Esophagus muscularis mucosa (tissue), 4 donors: Measurements from ENCODE around the gene ATAD1. TPM values are rescaled to one million over a fixed set of nuclear protein-coding genes. Genes with fewer than 3 reads are reported as not detected.
"Not testable (repeated sequence)": the region's sequence is repeated elsewhere in the genome, so short reads cannot be mapped to it uniquely, and the experiment has no call there.

Source experiments
- DNase-seq: peaks from one replicate; pipeline ENCODE4 v3.0.0-alpha.2; 2017; ENCODE audit errors: extremely low spot score
- H3K27ac ChIP-seq, 4 donors: fragments of 200-600 bp; sonication (generic); replicated peaks in 1 of 4; 1 replicate in 3 of 4; 2 replicates in 1 of 4; pipeline ENCODE4 v1.5.1; 2016 to 2019; ENCODE audit warnings: mild to moderate bottlenecking in 1 of 4
- H3K27me3 ChIP-seq, 4 donors: fragments of 200-600 bp; sonication (generic); one replicate each; pipeline versions ENCODE4 v1.5.1 to v1.6.0; 2016 to 2019
- H3K36me3 ChIP-seq, 4 donors: fragments of 200-600 bp; sonication (generic); one replicate each; pipeline ENCODE4 v1.5.1; 2016 to 2019
- H3K4me1 ChIP-seq, 4 donors: fragments of 200-600 bp; sonication (generic); one replicate each; pipeline ENCODE4 v1.5.1; 2016 to 2019
- H3K4me3 ChIP-seq, 4 donors: fragments of 200-600 bp; sonication (generic); 1 replicate in 2 of 4; 2 replicates in 2 of 4; pipeline ENCODE4 v1.5.1; 2016 to 2019; ENCODE audit warnings: mild to moderate bottlenecking in 4 of 4, moderate library complexity in 1 of 4
- H3K9me3 ChIP-seq, 4 donors: fragments of 200-600 bp; sonication (generic); 1 replicate in 3 of 4; 2 replicates in 1 of 4; pipeline ENCODE4 v1.5.1; 2016 to 2019
- EP300 ChIP-seq: sonication (generic); formaldehyde crosslinking; IDR thresholded peaks from one replicate; pipeline ENCODE4 v1.6.1; 2017; ENCODE audit warnings: antibody characterized with exemption
- POLR2A ChIP-seq: fragments of 450-650 bp; IDR thresholded peaks from one replicate; pipeline ENCODE4 v1.6.1; 2017; ENCODE audit warnings: antibody characterized with exemption, moderate library complexity, mild to moderate bottlenecking, low read depth
- POLR2AphosphoS5 ChIP-seq, 2 donors: sonication (generic); formaldehyde crosslinking; IDR thresholded peaks; one replicate each; pipeline ENCODE4 v1.6.1; 2017; ENCODE audit warnings: antibody characterized with exemption in 2 of 2
- WGBS: methylation state at CpG from one replicate; pipeline ENCODE4 v1.1.5; 2018; 5-methylcytosine and 5-hydroxymethylcytosine counted together
- intact Hi-C: fragments of 100-400 bp; cut with DNase I; formaldehyde crosslinking; loops from one replicate; pipeline ENCODE4 v1.15.1; 2023
- total RNA-seq, 4 donors: library from RNA; depleted of rRNA; stranded (reverse); fragments of >200 nt; gene quantifications; one replicate each; pipeline versions ENCODE4 v1.1.0 to v1.2.1, GENCODE V29; 2016
- TF ChIP-seq, protein P1 (sequence below), 3 experiments: fragments of 200-600 bp in 2 of 3; fragments of 450-650 bp in 1 of 3; sonication (generic) in 2 of 3; IDR thresholded peaks; one replicate each; pipeline ENCODE4 v1.5.1; 2017 to 2019; ENCODE audit warnings: antibody characterized with exemption in 3 of 3, mild to moderate bottlenecking in 2 of 3, moderate library complexity in 1 of 3

Gene ATAD1
- total RNA-seq, 4 donors from 2014 or later, result 29.1 to 41.3 (median 36.1) TPM

DNA sequence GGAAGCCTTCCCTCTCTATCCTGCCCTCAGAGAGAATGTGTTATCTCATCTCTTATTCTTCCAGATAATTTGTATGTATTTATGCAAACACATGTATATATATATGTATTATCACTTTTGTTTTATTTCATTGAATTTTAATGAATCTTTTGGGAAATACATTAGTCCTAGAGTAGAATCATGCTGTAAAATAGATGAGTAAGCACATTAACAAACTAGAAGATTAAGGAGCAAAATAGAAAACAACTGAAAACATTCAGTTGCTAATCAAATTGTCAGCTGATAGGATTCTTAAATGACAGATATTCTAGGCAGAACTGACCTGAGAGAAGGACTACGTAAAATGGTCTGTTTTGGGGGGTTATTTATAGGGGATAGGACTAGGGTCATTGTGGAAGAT is 34.1 kb upstream of the ATAD1 start:
- Histone ChIP-seq H3K9me3 (no peaks in the 10 kb centered on the region), H3K27ac (no peak overlapping the region), H3K36me3 (no peaks in the 10 kb centered on the region), H3K27me3 (no peaks in the 10 kb centered on the region), H3K4me3 (no peak overlapping the region), H3K4me1 (peaks cover 0 to 8% (median 3%) of the 10 kb centered on the region in 4 donors)
- TF ChIP-seq POLR2AphosphoS5 (IDR thresholded peaks at IDR 0.05), result no peak
- TF ChIP-seq POLR2A, result no peak
- TF ChIP-seq, protein P1, sequence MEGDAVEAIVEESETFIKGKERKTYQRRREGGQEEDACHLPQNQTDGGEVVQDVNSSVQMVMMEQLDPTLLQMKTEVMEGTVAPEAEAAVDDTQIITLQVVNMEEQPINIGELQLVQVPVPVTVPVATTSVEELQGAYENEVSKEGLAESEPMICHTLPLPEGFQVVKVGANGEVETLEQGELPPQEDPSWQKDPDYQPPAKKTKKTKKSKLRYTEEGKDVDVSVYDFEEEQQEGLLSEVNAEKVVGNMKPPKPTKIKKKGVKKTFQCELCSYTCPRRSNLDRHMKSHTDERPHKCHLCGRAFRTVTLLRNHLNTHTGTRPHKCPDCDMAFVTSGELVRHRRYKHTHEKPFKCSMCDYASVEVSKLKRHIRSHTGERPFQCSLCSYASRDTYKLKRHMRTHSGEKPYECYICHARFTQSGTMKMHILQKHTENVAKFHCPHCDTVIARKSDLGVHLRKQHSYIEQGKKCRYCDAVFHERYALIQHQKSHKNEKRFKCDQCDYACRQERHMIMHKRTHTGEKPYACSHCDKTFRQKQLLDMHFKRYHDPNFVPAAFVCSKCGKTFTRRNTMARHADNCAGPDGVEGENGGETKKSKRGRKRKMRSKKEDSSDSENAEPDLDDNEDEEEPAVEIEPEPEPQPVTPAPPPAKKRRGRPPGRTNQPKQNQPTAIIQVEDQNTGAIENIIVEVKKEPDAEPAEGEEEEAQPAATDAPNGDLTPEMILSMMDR (IDR thresholded peaks at IDR 0.05), result no peak
- no peak for TF ChIP-seq EP300
- DNase-seq, result no peak
- 96% methylated on average over 1 of the region's 1 CpG for WGBS
- intact Hi-C loops, result loop anchor here (5.0 kb wide), 2 partner anchors 265 to 700 kb away; no protein-coding TSS in a partner anchor

- peaks cover 0 to 8% (median 3%) of the 10 kb centered on the region in 4 donors for H3K4me1 ChIP-seq
- H3K36me3 ChIP-seq, result no peaks in the 10 kb centered on the region
- H3K4me3 ChIP-seq, result no peak overlapping the region
- intact Hi-C loops, result loop anchor here (2.0 to 5.0 kb wide), 3 partner anchors 267 to 702 kb away; no protein-coding TSS in a partner anchor
- H3K9me3 ChIP-seq, result no peaks in the 10 kb centered on the region
- H3K27ac ChIP-seq, result no peak overlapping the region
- WGBS, result 15% methylated on average over 5 of the region's 5 CpGs
- H3K27me3 ChIP-seq, result no peaks in the 10 kb centered on the region
- TF ChIP-seq POLR2AphosphoS5 (IDR thresholded peaks at IDR 0.05) (no peak), EP300 (no peak), POLR2A (no peak)
- TF ChIP-seq, protein P1 (IDR thresholded peaks at IDR 0.05), result peak; percentile 69 to 83 (median 80)
- DNase-seq, result no peak
Measured at GRCh38 chr10:87850742-87851205, 32.7 kb upstream of the ATAD1 start.

DNA sequence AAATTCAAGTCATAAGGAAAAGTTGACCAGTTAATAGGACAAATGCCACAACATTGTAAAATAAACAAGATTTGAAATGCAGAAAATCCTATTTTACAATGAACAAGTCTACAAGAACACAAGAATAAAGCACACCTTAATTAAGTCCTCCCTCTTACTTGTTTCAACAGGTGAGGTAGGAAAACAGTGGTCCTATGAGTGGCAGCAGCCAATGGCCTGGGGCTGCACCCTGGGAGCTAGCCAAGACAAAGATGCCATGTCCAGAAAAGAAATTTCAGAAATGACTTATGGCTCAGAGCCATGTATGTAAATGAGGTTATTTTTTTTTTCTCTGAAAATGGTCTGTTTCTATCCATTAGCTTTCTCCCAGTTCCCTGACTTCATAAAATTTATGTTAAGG is 31.0 kb upstream of the ATAD1 start:
- DNase-seq, result no peak
- peaks cover 0 to 8% (median 3%) of the 10 kb centered on the region in 4 donors for H3K4me1 ChIP-seq
- no peak overlapping the region for H3K4me3 ChIP-seq
- no peak overlapping the region for H3K27ac ChIP-seq
- intact Hi-C loops, result no loop called here
- H3K36me3 ChIP-seq, result no peaks in the 10 kb centered on the region
- TF ChIP-seq EP300, result no peak
- no peak for TF ChIP-seq POLR2AphosphoS5 (IDR thresholded peaks at IDR 0.05)
- TF ChIP-seq, protein P1 (IDR thresholded peaks at IDR 0.05), result no peak
- TF ChIP-seq POLR2A, result no peak
- H3K27me3 ChIP-seq, result no peaks in the 10 kb centered on the region
- no peaks in the 10 kb centered on the region for H3K9me3 ChIP-seq

DNA sequence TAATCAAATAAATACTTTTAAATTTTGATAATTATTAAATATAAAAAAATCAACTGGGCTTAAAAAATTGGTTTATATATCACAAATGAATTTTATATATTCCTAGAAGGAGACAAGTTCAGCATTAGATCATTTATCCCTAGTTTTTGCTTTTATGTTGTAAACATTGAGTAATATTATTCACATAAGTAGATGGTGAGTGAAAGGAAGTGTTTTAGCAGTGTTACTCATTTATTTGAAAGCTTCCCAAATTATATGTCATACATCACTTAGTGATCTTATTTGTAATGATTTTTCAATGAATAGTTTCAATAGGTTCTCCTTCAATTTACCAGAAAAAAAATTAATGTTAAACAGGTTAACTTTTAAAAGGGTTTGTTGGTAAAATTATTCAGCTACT is 29.5 kb upstream of the ATAD1 start:
- Histone ChIP-seq H3K36me3 (no peaks in the 10 kb centered on the region), H3K4me1 (peaks cover 0 to 8% (median 3%) of the 10 kb centered on the region in 4 donors), H3K27ac (no peak overlapping the region), H3K9me3 (no peaks in the 10 kb centered on the region), H3K4me3 (no peak overlapping the region), H3K27me3 (no peaks in the 10 kb centered on the region)
- TF ChIP-seq POLR2A (no peak), POLR2AphosphoS5 (IDR thresholded peaks at IDR 0.05) (no peak), EP300 (no peak)
- TF ChIP-seq, protein P1 (IDR thresholded peaks at IDR 0.05), result no peak
- DNase-seq, result no peak
- intact Hi-C loops, result no loop called here

DNA sequence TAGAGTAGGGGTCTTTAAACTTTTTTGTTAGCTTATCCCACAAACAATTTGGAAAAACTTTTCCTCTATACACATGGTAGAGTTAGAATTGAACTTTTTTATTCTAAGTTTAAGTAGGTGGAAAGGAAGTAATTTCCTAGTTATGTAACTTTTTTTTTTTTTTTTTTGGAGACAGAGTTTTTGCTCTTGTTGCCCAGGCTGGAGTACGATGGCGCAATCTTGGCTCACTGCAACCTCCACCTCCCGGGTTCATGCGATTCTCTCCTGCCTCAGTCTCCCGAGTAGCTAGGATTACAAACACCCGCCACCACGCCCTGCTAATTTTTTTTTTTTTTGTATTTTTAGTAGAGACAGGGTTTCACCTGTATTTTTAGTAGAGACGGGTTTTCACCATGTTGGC is 28.7 kb upstream of the ATAD1 start:
- H3K4me1 ChIP-seq, DNase-seq, H3K9me3 ChIP-seq, H3K4me3 ChIP-seq, H3K27me3 ChIP-seq, intact Hi-C loops, H3K27ac ChIP-seq, H3K36me3 ChIP-seq: not testable (repeated sequence)
- WGBS, result 93% methylated on average over 8 of the region's 8 CpGs
